GM19099 (cell line): ENCODE measurements around the gene DPEP1.
A peak's percentile ranks its signal among the peaks of the same experiment; 100 is the strongest.

Experiments used
- POLR2A ChIP-seq: IDR thresholded peaks from 3 replicates; pipeline ENCODE4 v1.6.1; 2011; ENCODE audit warnings: low read depth; ENCODE audit not compliant: insufficient read length; ENCODE audit errors: extremely low read depth

The DPEP1 gene

GRCh38 chr16:89613231-89613953 is at the start of gene DPEP1:
Gene DPEP1, plus strand, starts transcription at chr16:89613642. Its CDS starts 16,769 bp downstream, at chr16:89630411.
- TF ChIP-seq POLR2A = no peak

- peak; percentile 49 for TF ChIP-seq POLR2A
Measured at GRCh38 chr16:89564476-89565255, 48.8 kb upstream of the DPEP1 start.

GRCh38 chr16:89565256-89565505 is 48.3 kb upstream of the DPEP1 start:
- TF ChIP-seq POLR2A = no peak

GRCh38 chr16:89565506-89566372 is 47.7 kb upstream of the DPEP1 start:
- TF ChIP-seq POLR2A = no peak

GRCh38 chr16:89567656-89568594 is 45.5 kb upstream of the DPEP1 start:
- TF ChIP-seq POLR2A = no peak

- TF ChIP-seq POLR2A = no peak
Measured at GRCh38 chr16:89569506-89570341, 43.7 kb upstream of the DPEP1 start.

- no peak for TF ChIP-seq POLR2A
Measured at GRCh38 chr16:89570342-89570923, 43.0 kb upstream of the DPEP1 start.

- TF ChIP-seq POLR2A = no peak
Measured at GRCh38 chr16:89571636-89572035, 41.8 kb upstream of the DPEP1 start.

- no peak for TF ChIP-seq POLR2A
Measured at GRCh38 chr16:89572073-89572484, 41.4 kb upstream of the DPEP1 start.

GRCh38 chr16:89572485-89573205 is 40.8 kb upstream of the DPEP1 start:
- no peak for TF ChIP-seq POLR2A

- no peak for TF ChIP-seq POLR2A
Measured at GRCh38 chr16:89573826-89574680, 39.4 kb upstream of the DPEP1 start.
